ENCODE results near the gene PBX4.

The PBX4 gene

DNA sequence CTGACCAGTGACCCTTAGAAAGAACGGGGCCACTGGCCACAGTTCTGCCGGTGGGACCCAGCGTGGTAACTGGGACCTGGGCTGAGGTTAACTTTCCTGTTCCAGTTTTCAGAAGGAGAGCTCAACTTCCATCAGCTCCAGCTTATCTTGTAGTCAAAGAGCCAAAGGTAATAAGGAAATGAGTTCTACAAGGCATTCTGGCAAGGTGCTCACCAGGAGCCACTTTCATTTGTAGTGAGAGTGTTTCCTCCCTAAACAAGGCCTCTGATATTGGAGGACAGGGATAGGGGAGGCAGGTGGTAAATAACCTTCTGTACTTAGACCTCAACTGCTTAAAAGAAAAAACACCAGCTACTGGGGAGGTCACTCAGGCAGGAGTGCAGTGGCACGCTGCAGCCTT is 38.1 kb downstream of the PBX4 start:
- DNase-seq (ENCODE audit: low read depth): no peak
- in situ Hi-C loops (cut with HindIII; ENCODE audit: low sequenced_read_pairs): no loop called here
- TF ChIP-seq CTCF (IDR thresholded peaks at IDR 0.05; ENCODE audit: low read depth, low read length, missing control alignments): no peak

GRCh38 chr19:19579533-19580361 is 38.7 kb downstream of the PBX4 start:
- TF ChIP-seq CTCF (IDR thresholded peaks at IDR 0.05; ENCODE audit: low read depth, low read length, missing control alignments): no peak
- H3K4me3 ChIP-seq (ENCODE audit: low read depth, low read length): no peak overlapping the region
- no peak for DNase-seq (ENCODE audit: low read depth)
- in situ Hi-C loops (cut with HindIII; ENCODE audit: low sequenced_read_pairs): no loop called here

More for the DNA sequence above, 38.1 kb downstream of the PBX4 start:
- H3K4me3 ChIP-seq (ENCODE audit: low read depth, low read length): no peak overlapping the region

- TF ChIP-seq CTCF (IDR thresholded peaks at IDR 0.05; ENCODE audit: low read depth, low read length, missing control alignments): no peak
Measured at GRCh38 chr19:19578252-19578651, 40.2 kb downstream of the PBX4 start.

GRCh38 chr19:19575411-19575810 is 43.1 kb downstream of the PBX4 start:
- H3K4me3 ChIP-seq (ENCODE audit: low read depth, low read length): no peak overlapping the region
- TF ChIP-seq CTCF (IDR thresholded peaks at IDR 0.05; ENCODE audit: low read depth, low read length, missing control alignments): no peak
- in situ Hi-C loops (cut with HindIII; ENCODE audit: low sequenced_read_pairs): no loop called here
- DNase-seq (ENCODE audit: low read depth): no peak

More at GRCh38 chr19:19578252-19578651, 40.2 kb downstream of the PBX4 start:
- in situ Hi-C loops (cut with HindIII; ENCODE audit: low sequenced_read_pairs): no loop called here
- no peak for DNase-seq (ENCODE audit: low read depth)
- no peak overlapping the region for H3K4me3 ChIP-seq (ENCODE audit: low read depth, low read length)

- H3K4me3 ChIP-seq (ENCODE audit: low read depth, low read length): no peak overlapping the region
- in situ Hi-C loops (cut with HindIII; ENCODE audit: low sequenced_read_pairs): no loop called here
- no peak for DNase-seq (ENCODE audit: low read depth)
- TF ChIP-seq CTCF (IDR thresholded peaks at IDR 0.05; ENCODE audit: low read depth, low read length, missing control alignments): no peak
Measured at GRCh38 chr19:19571071-19571786, 47.3 kb downstream of the PBX4 start.

DNA sequence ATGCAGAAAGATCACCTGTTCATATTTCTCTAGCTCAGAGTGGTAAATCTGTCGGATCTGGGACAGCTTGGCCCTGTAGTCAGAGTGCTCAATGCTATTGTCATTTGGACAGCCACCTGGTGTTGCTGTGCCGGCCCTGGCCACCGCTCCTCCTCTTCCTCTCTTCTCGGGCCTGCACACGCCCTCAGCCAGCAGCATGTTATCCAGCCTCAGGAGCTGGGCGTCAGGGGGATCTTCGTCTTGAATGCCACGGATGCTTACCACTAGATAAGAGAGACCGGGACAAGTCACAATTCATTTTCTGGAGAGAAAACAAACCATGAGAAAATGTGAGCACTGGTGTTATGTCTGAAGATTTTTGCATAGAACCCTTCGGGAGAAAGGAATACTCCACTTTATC is 47.9 kb downstream of the PBX4 start:
- H3K4me3 ChIP-seq (ENCODE audit: low read depth, low read length): no peak overlapping the region
- no peak for TF ChIP-seq CTCF (IDR thresholded peaks at IDR 0.05; ENCODE audit: low read depth, low read length, missing control alignments)
- no peak for DNase-seq (ENCODE audit: low read depth)
- in situ Hi-C loops (cut with HindIII; ENCODE audit: low sequenced_read_pairs): no loop called here
